K562 (cell line): Measurements from ENCODE around the gene CHST15. TPM values are rescaled to one million over a fixed set of nuclear protein-coding genes. Genes with fewer than 3 reads are reported as not detected.

ENCODE experiments used
- ARNT ChIP-seq, 2 experiments: fragments of 450-650 bp; IDR thresholded peaks; 2 replicates each; pipeline ENCODE4 v1.6.1; 2016; ENCODE audit warnings: mild to moderate bottlenecking in 1 of 2
- ETV5 ChIP-seq: sonication (generic); formaldehyde crosslinking; IDR thresholded peaks from 2 replicates; pipeline ENCODE4 v1.4.0; 2020; ENCODE audit warnings: low read depth, mild to moderate bottlenecking, missing genetic modification reagents
- GATAD2A ChIP-seq: fragments of 450-650 bp; IDR thresholded peaks from 2 replicates; pipeline ENCODE4 v1.6.1; 2017
- HNRNPLL ChIP-seq: fragments of 200-400 bp; formaldehyde crosslinking; IDR thresholded peaks from 2 replicates; pipeline ENCODE4 v1.6.1; 2017; ENCODE audit warnings: low read length, low read depth, mild to moderate bottlenecking; ENCODE audit not compliant: poor library complexity, severe bottlenecking
- POLR2B ChIP-seq: fragments of 450-650 bp; IDR thresholded peaks from 2 replicates; pipeline ENCODE4 v1.6.1; 2018; ENCODE audit warnings: low read depth; ENCODE audit not compliant: partially characterized antibody
- SMAD2 ChIP-seq: fragments of 150-350 bp; IDR thresholded peaks from 2 replicates; pipeline ENCODE4 v1.6.1; 2014; ENCODE audit warnings: low read depth, mild to moderate bottlenecking, low read length
- SMARCB1 ChIP-seq: IDR thresholded peaks from 2 replicates; pipeline ENCODE4 v1.6.1; 2011; ENCODE audit warnings: improper control_type of control experiment, low read depth; ENCODE audit not compliant: insufficient read length
- SPI1 ChIP-seq: IDR thresholded peaks from 2 replicates; pipeline ENCODE4 v1.6.1; 2011; ENCODE audit warnings: low read depth, low read length, control low read depth, borderline replicate concordance
- STAT5B ChIP-seq: fragments of 250-450 bp; sonication (Bioruptor Pico); IDR thresholded peaks from 2 replicates; pipeline ENCODE4 v1.8.0; 2021; ENCODE audit warnings: mild to moderate bottlenecking, inconsistent platforms
- TGIF2 ChIP-seq: sonication (generic); formaldehyde crosslinking; IDR thresholded peaks from 2 replicates; pipeline ENCODE4 v1.8.1; 2022; ENCODE audit warnings: mild to moderate bottlenecking, missing genetic modification reagents, moderate library complexity
- ZNF274 ChIP-seq: IDR thresholded peaks from 2 replicates; pipeline ENCODE4 v1.6.1; 2011; ENCODE audit warnings: low read depth, mild to moderate bottlenecking, low read length, moderate library complexity, borderline replicate concordance
- ZNF717 ChIP-seq: fragments of 250-450 bp; sonication (Bioruptor Pico); IDR thresholded peaks from 2 replicates; pipeline ENCODE4 v1.5.0; 2021
- polyA plus RNA-seq, 8 experiments: library from polyadenylated mRNA; depleted of rRNA in 4 of 8; stranded (reverse) in 5 of 8; unstranded in 3 of 8; fragments of >200 nt; fragmentation: Nextera tagmentation in 2 of 8; fragmentation: Illumina TruSeq in 1 of 8; extraction: Ambion mirVana in 2 of 8; extraction: Trizol in 1 of 8; gene quantifications; 2 replicates each; pipeline versions ENCODE4 v1.2.1 to v1.2.3, GENCODE V29; 2011 to 2014; ENCODE audit warnings: inconsistent platforms in 1 of 8, missing spikeins in 1 of 8
- total RNA-seq, 7 experiments: library from RNA; depleted of rRNA in 6 of 7; stranded (reverse); fragments of >200 nt in 6 of 7; fragmentation: Illumina TruSeq in 2 of 7; extraction: Trizol in 2 of 7; gene quantifications; 2 replicates each; pipeline versions ENCODE4 v1.2.1 to v1.2.3, GENCODE V29; 2011 to 2021; ENCODE audit warnings: low replicate concordance in 1 of 7
- TF ChIP-seq, protein P1 (sequence below): sonication (generic); formaldehyde crosslinking; IDR thresholded peaks from 2 replicates; pipeline ENCODE4 v1.8.0; 2022; ENCODE audit warnings: missing genetic modification reagents, mild to moderate bottlenecking, moderate library complexity, borderline replicate concordance
- TF ChIP-seq, protein P2 (sequence below): fragments of 250-450 bp; sonication (Bioruptor Pico); IDR thresholded peaks from 2 replicates; pipeline ENCODE4 v1.5.0; 2021
- TF ChIP-seq, protein P3 (sequence below): fragments of 250-450 bp; sonication (Bioruptor Pico); IDR thresholded peaks from 2 replicates; pipeline ENCODE4 v1.8.0; 2021; ENCODE audit warnings: moderate library complexity, mild to moderate bottlenecking, inconsistent platforms

CHST15 gene
- total and polyA plus RNA-seq, 9 of the 15 experiments (the other 6 are each of a cell fraction or from before 2014, with no cell fraction given): 0.04 to 0.16 (median 0.08) TPM

DNA sequence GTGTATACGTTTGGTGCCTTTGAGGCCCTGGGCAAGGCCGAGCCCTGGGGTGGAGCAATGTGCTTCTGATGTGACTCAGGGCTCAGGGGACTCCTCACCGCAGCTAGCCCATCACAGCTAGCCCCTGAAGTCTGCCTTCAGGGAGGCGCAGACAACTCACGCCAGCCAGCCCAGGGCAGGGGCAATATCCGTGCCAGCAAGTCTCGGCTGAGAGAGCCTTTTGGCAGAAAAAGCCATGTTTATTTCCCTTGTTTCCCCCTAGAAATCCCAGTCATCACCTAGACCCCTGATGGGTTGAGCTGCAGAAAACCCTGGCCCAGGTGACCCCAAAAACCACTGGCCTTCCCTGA, 90.4 kb downstream of the CHST15 start (continued):
- TF ChIP-seq, protein P1, sequence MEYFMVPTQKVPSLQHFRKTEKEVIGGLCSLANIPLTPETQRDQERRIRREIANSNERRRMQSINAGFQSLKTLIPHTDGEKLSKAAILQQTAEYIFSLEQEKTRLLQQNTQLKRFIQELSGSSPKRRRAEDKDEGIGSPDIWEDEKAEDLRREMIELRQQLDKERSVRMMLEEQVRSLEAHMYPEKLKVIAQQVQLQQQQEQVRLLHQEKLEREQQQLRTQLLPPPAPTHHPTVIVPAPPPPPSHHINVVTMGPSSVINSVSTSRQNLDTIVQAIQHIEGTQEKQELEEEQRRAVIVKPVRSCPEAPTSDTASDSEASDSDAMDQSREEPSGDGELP (CRISPR knock-in tag): no peak
- no peak for TF ChIP-seq SMAD2
- TF ChIP-seq ETV5 (CRISPR knock-in tag): no peak
- no peak for TF ChIP-seq GATAD2A
- no peak for TF ChIP-seq STAT5B
- TF ChIP-seq TGIF2 (CRISPR knock-in tag): no peak
- TF ChIP-seq HNRNPLL: no peak
- TF ChIP-seq ARNT (IDR thresholded peaks at IDR 0.05): no peak
- TF ChIP-seq ZNF274: no peak
- TF ChIP-seq, protein P2, sequence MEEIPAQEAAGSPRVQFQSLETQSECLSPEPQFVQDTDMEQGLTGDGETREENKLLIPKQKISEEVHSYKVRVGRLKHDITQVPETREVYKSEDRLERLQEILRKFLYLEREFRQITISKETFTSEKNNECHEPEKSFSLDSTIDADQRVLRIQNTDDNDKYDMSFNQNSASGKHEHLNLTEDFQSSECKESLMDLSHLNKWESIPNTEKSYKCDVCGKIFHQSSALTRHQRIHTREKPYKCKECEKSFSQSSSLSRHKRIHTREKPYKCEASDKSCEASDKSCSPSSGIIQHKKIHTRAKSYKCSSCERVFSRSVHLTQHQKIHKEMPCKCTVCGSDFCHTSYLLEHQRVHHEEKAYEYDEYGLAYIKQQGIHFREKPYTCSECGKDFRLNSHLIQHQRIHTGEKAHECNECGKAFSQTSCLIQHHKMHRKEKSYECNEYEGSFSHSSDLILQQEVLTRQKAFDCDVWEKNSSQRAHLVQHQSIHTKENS (CRISPR knock-in tag): no peak
- TF ChIP-seq SPI1: no peak
- TF ChIP-seq, protein P3, sequence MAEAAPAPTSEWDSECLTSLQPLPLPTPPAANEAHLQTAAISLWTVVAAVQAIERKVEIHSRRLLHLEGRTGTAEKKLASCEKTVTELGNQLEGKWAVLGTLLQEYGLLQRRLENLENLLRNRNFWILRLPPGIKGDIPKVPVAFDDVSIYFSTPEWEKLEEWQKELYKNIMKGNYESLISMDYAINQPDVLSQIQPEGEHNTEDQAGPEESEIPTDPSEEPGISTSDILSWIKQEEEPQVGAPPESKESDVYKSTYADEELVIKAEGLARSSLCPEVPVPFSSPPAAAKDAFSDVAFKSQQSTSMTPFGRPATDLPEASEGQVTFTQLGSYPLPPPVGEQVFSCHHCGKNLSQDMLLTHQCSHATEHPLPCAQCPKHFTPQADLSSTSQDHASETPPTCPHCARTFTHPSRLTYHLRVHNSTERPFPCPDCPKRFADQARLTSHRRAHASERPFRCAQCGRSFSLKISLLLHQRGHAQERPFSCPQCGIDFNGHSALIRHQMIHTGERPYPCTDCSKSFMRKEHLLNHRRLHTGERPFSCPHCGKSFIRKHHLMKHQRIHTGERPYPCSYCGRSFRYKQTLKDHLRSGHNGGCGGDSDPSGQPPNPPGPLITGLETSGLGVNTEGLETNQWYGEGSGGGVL (CRISPR knock-in tag): no peak
- no peak for TF ChIP-seq SMARCB1
- TF ChIP-seq POLR2B: no peak
- TF ChIP-seq ZNF717: no peak
